Renal pelvis (tissue), 12 donors: ENCODE data around the gene PDHX. TPM values are rescaled to one million over a fixed set of nuclear protein-coding genes. Genes with fewer than 3 reads are reported as not detected.
"Not testable (repeated sequence)": the region's sequence is repeated elsewhere in the genome, so short reads cannot be mapped to it uniquely, and the experiment has no call there.

Experiments
- DNase-seq: peaks from one replicate; pipeline ENCODE4 v3.0.0-alpha.2; 2013
- long read RNA-seq, 16 experiments: transcript quantifications; one replicate each; lab custom pipeline, GENCODE V29; 2026
- polyA plus RNA-seq, 3 donors: library from polyadenylated mRNA; unstranded; fragments of 120-200 nt; gene quantifications; one replicate each; pipeline ENCODE4 v1.2.1, GENCODE V29; 2013; ENCODE audit not compliant: insufficient read length in 3 of 3

PDHX gene
- polyA plus RNA-seq = 10 to 100 TPM; 36.5 to 37.2 (median 37.2) TPM
- long read RNA-seq, donor 1, transcript PDHX-201 (11 exons, 2,389 nt) = major isoform, 10 of 10 reads
- long read RNA-seq, donor 1, partial matches to known transcripts = 0 of 10 reads
- long read RNA-seq, donor 1, other reads (novel, unspliced or antisense) = 0 of 10 reads
- long read RNA-seq, donor 2, transcript PDHX-201 (11 exons, 2,389 nt) = major isoform, 8 of 33 reads
- long read RNA-seq, donor 2, partial matches to known transcripts = 25 of 33 reads
- long read RNA-seq, donor 2, other reads (novel, unspliced or antisense) = 0 of 33 reads
- long read RNA-seq, donor 3, transcript PDHX-201 (11 exons, 2,389 nt) = major isoform, 11 of 12 reads
- long read RNA-seq, donor 3, partial matches to known transcripts = 0 of 12 reads
- long read RNA-seq, donor 3, other reads (novel, unspliced or antisense) = 0 of 12 reads
- long read RNA-seq, donor 4, transcript PDHX-201 (11 exons, 2,389 nt) = major isoform, 12 of 26 reads
- long read RNA-seq, donor 4, partial matches to known transcripts = 14 of 26 reads
- long read RNA-seq, donor 4, other reads (novel, unspliced or antisense) = 0 of 26 reads
- long read RNA-seq, donor 5, partial matches to known transcripts = 0 of 4 reads
- long read RNA-seq, donor 5, other reads (novel, unspliced or antisense) = 0 of 4 reads
- long read RNA-seq, donor 6, transcript PDHX-201 (11 exons, 2,389 nt) = major isoform, 9 of 22 reads
- long read RNA-seq, donor 6, partial matches to known transcripts = 13 of 22 reads
- long read RNA-seq, donor 6, other reads (novel, unspliced or antisense) = 0 of 22 reads
- long read RNA-seq, donor 7, partial matches to known transcripts = 57 of 108 reads
- long read RNA-seq, donor 7, other reads (novel, unspliced or antisense) = 46 of 108 reads
- long read RNA-seq, donor 8, partial matches to known transcripts = 0 of 2 reads
- long read RNA-seq, donor 8, other reads (novel, unspliced or antisense) = 0 of 2 reads
- long read RNA-seq, donor 9, transcript PDHX-201 (11 exons, 2,389 nt) = major isoform, 13 of 24 reads
- long read RNA-seq, donor 9, partial matches to known transcripts = 10 of 24 reads
- long read RNA-seq, donor 9, other reads (novel, unspliced or antisense) = 0 of 24 reads
- long read RNA-seq, donor 10, transcript PDHX-201 (11 exons, 2,389 nt) = major isoform, 8 of 19 reads
- long read RNA-seq, donor 10, partial matches to known transcripts = 11 of 19 reads
- long read RNA-seq, donor 10, other reads (novel, unspliced or antisense) = 0 of 19 reads
- long read RNA-seq, donor 11, transcript PDHX-201 (11 exons, 2,389 nt) = major isoform, 7 of 39 reads
- long read RNA-seq, donor 11, partial matches to known transcripts = 31 of 39 reads
- long read RNA-seq, donor 11, other reads (novel, unspliced or antisense) = 0 of 39 reads
- long read RNA-seq, donor 12, transcript PDHX-201 (11 exons, 2,389 nt) = major isoform, 20 of 153 reads
- long read RNA-seq, donor 12, partial matches to known transcripts = 132 of 153 reads
- long read RNA-seq, donor 12, other reads (novel, unspliced or antisense) = 0 of 153 reads
- long read RNA-seq, donor 13, transcript PDHX-201 (11 exons, 2,389 nt) = major isoform, 5 of 122 reads
- long read RNA-seq, donor 13, partial matches to known transcripts = 94 of 122 reads
- long read RNA-seq, donor 13, other reads (novel, unspliced or antisense) = 21 of 122 reads
- long read RNA-seq, donor 14 = 0 reads
- long read RNA-seq, donor 15, transcript PDHX-201 (11 exons, 2,389 nt) = major isoform, 8 of 14 reads
- long read RNA-seq, donor 15, partial matches to known transcripts = 5 of 14 reads
- long read RNA-seq, donor 15, other reads (novel, unspliced or antisense) = 0 of 14 reads
- long read RNA-seq, donor 16, transcript PDHX-201 (11 exons, 2,389 nt) = major isoform, 12 of 22 reads
- long read RNA-seq, donor 16, partial matches to known transcripts = 10 of 22 reads
- long read RNA-seq, donor 16, other reads (novel, unspliced or antisense) = 0 of 22 reads

DNA sequence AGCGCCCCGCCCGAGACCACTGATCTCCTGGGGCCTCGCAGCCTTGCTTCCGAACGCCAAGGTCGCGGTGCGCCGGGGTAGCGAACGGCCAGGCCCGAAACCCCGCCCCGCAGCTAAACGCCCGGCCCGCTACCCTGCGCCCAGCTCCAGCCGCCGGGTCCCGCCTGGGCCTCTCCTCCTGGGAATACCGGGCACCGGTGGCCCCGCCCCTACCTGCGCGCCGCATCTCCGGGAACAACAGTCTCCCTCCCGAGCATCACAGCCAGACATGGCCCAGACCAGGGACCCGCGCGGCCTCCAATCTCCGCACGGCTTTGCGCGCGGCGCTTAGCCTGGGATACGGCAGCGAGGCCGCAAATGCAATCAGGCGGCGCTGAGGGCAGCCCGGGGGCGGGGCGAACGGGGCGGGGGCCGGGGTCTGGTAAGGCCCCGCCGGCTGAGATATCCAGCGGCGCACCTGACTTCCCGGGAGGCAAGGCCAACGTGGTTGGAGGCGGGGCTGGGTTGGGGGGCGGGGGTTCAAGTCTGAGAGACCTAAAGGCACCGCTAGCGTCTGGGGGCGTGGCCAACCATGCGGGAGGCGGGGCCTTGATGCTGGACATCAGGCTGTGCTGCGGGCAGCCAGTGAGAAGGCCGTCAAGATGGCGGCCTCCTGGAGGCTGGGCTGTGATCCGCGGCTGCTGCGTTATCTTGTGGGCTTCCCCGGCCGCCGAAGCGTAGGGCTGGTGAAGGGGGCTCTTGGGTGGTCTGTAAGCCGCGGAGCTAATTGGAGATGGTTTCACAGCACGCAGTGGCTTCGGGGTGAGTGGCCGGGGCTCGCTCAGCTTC, at the start of gene PDHX, which contains the start of gene APIP:
Gene PDHX, plus strand, starts transcription at position 604 of the 828 bp plus-strand sequence. Its CDS starts 38 bp downstream, at position 642.
Gene APIP, minus strand, starts transcription at position 365 of the 828 bp plus-strand sequence. Its CDS starts 95 bp downstream, at position 270.
- DNase-seq = peak; percentile 98

DNA sequence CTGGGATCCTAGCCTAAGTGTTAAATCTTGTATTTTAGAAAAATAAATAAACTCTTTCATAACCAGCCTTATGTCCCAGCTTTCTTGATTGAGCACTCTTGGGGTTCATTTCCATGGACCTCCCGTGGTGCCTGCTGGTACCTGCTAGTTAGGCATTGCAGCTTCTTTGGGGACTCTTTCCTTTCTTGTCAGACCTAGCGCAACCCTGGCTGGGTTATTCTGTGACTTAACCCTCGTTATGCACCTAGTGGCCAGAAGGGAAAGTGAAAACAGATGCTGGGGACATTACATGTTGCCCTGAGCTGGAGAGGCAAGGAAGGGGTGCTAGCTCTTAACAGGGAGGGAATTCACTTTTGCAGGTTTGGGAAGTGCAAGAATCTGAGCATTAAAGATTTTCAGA, 47.0 kb upstream of the PDHX start:
- no peak for DNase-seq

- DNase-seq = no peak
These were observed 45.7 kb upstream of the PDHX start for GRCh38 chr11:34870548-34871196.

GRCh38 chr11:34874202-34874601, 42.2 kb upstream of the PDHX start:
- no peak for DNase-seq

DNA sequence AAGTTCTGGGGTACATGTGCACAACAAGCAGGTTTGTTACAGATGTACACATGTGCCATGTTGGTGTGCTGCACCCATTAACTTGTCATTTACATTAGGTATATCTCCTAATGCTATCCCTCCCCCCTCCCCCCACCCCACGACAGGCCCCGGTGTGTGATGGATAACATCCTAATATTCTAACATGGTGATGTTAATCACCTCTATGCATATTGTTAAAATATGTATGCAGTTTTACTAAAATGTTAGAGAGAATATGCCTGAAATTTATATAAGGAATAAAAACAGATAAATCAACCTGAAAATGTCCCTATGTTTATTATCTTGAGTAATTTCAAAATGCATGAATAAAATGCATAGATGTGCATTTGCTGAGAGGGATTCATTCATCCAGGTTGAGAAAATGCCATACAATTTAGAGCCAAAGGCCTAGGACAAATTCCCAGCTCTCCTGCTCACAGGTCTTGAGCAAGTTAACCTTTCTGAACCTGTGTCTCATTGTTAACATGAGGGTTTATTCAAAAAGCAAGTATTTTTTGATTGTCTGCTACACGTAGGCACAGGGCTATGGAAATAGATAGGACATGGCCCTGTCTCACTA, 38.9 kb upstream of the PDHX start:
- no peak for DNase-seq

DNA sequence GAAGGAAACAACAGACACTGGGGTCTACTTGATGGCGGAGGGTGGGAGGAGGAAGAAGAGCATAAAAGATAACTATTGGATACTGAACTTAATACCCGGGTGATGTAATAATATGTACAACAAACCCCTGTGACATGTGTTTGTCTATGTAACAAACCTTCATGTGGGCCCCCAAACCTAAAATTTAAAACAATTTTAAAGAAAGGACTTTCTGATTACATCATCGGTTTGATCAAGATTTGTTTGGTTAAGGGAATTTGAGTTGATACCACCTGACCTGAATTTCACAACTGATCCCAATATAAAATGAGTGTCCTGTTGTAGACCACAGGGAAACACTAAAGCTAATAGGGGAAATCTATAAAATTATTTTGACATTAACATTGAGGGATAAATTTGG, 34.5 kb upstream of the PDHX start:
- no peak for DNase-seq

- DNase-seq = no peak
These were observed 29.8 kb upstream of the PDHX start for GRCh38 chr11:34886609-34887008.

- DNase-seq = no peak
These were observed 29.2 kb upstream of the PDHX start for GRCh38 chr11:34887260-34887659.

- DNase-seq = no peak
These were observed 26.3 kb upstream of the PDHX start for GRCh38 chr11:34890089-34890488.

DNA sequence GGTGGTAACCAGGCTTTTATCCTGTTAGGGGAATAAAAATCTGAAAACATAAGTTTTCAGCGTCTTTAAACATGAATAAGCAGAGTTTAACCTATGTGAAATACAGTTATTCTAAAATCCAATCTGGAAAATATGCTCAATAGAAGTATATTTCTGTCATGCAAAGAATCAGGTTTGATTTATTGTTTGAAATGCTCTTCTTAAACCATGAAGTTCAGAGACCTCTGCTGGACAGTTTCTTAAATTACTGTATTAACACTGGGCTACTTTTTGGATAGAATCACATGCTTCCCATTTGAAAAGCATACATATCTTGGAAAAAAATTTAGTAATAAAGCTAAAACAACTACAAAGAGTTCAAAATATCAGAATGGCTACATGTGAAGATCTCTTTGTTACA, 25.6 kb upstream of the PDHX start:
- peak; percentile 21 for DNase-seq

GRCh38 chr11:34891611-34892010, 24.8 kb upstream of the PDHX start:
- no peak for DNase-seq

- no peak for DNase-seq
These were observed 23.0 kb upstream of the PDHX start for GRCh38 chr11:34893416-34893815.

DNA sequence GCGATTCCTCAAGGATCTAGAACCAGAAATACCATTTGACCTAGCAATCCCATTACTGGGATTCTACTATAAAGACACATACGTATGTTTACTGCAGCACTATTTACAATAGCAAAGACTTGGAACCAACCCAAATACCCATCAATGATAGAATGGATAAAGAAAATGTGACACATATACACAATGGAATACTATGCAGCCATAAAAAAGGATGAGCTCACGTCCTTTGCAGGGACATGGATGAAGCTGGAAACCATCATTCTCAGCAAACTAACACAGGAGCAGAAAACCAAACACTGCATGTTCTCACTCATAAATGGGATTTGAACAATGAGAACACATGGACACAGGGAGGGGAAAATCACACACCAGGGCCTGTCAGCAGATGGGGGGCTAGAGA, 20.2 kb upstream of the PDHX start:
- DNase-seq = not testable (repeated sequence)

- DNase-seq = no peak
These were observed 19.1 kb upstream of the PDHX start for GRCh38 chr11:34897171-34897870.

GRCh38 chr11:34898474-34898873, 17.9 kb upstream of the PDHX start:
- no peak for DNase-seq

- peak; percentile 10 for DNase-seq
These were observed 16.8 kb upstream of the PDHX start for GRCh38 chr11:34899633-34900016.

GRCh38 chr11:34904421-34904955, 11.9 kb upstream of the PDHX start:
- DNase-seq = no peak
